ENCODE data around the gene NTN5.
A peak's percentile ranks its signal among the peaks of the same experiment; 100 is the strongest.
"Not testable (repeated sequence)": the region's sequence is repeated elsewhere in the genome, so short reads cannot be mapped to it uniquely, and the experiment has no call there.

Gene NTN5

DNA sequence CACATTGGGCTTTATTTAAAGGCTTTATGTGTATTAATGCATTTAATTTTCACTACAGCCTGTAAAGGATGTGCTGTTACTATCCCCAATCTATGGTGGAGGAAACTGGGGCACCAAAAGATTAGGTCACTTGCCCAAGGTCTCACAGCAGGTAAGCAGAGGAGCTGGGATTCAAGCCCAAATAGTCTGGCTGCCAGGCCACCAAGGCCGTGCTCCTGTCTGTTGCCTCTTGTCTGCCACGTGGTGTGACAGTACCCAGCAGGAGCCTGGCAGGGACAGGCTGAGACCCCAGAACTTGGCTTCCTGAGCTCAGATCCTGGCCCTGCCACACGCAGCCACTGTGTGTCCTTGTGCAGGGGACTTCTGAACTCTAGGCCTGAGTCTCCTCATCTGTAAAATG, 4.5 kb downstream of the NTN5 start:
- no peak for DNase-seq

- DNase-seq, result no peak
Observed at GRCh38 chr19:48665786-48666185, 7.0 kb downstream of the NTN5 start.

DNA sequence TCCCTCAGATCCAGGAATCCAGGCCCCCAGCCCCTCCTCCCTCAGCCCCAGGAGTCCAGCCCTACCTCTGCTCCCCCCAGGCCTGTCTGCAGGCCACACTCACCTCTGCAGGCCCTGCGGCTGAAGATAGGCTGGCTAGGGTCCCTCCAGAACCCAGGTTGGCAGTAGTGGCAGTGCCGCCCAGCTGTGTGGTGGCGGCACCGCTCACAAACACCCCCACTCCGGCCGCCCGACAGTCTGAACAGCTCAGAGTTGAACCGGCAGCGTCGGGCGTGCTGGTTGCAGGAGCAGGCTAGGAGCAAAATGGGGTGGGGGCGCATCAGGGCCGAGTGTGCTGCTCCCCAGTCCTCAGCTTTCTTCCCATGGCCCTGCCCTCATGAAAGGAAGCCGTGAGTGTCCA, 8.3 kb downstream of the NTN5 start:
- no peak for DNase-seq

- DNase-seq, result no peak
Observed at GRCh38 chr19:48663667-48664066, 9.2 kb downstream of the NTN5 start.

- no peak for DNase-seq
Observed at GRCh38 chr19:48661711-48662090, 11.1 kb downstream of the NTN5 start.

DNA sequence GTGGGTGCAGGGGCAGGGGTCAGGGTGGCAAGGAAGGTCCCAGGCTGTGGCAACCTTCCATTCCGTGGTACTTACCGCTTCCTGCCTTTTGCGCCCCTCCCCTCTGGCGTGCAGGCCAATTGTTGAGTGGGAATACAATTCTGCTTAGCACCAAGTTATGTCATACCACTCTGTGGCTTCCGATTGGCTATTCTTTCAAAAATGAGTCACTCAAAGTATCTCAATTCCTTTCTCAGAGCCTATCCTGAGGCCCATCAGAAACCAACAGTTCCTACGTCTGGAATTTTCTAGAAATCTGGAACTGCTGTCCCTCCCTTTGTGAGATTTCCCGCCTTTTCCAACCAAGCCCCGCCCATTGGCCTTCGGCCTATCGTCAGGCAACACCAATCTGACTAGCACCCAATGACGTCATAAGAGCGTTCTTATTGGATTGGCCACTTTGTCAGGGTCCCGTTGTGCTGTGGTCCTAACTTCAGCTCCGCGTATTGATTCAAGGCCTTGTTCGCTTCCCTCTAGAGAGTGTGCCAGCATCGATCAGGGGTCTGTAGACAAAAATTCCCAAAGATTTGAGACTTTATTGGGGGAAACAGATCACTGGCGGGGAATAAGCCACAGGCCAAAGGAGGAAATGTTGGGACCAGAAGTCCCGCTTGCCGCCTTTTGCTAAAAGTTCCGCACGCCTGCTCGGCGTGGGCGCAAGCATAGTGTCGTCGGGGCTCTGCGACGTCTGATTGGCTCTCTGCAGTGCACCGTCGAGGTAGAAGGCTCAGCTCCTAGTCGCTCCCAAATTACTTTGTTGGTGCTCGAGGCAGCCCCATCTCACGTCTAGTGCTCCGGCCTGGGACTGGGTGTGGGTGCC, 11.7 kb downstream of the NTN5 start:
- peak; percentile 80 for DNase-seq

DNA sequence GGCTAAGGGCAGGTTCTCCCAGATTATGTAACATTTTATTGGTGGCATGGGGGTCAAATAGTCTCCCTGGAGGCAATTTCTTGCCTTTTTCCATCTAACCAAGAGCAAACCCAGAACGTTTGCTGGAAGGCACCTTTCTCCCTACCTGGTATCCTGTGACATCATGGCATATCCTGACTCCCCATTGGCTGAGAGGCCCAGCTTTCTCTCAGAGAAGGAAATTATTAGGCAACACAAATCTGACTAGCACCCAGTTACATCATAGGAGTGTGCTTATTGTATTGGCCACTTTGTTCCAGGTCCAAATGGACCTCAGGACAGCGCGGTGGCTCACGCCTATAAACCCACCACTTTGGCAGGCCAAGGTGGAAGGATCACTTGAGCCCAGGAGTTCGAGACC, 13.0 kb downstream of the NTN5 start:
- DNase-seq, result no peak

DNA sequence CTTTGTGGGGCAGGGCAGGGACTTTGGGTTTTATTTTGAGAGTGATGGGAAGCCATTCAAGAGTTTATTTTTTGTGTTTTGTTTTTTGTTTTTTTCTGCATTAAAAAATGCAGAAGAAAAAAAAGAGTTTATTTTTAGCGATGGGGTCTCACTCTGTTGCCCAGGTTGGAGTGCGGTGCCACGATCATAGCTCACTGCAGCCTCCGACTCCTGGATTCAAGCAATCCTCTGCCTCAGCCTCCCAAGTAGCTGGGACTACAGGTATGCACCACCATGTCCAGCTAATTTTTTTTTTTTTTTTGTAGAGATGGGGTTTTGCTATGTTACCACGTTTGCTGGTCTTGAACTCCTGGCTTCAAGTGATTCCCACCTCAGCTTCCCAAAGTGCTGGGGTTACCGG, 14.3 kb downstream of the NTN5 start:
- DNase-seq, result no peak

DNA sequence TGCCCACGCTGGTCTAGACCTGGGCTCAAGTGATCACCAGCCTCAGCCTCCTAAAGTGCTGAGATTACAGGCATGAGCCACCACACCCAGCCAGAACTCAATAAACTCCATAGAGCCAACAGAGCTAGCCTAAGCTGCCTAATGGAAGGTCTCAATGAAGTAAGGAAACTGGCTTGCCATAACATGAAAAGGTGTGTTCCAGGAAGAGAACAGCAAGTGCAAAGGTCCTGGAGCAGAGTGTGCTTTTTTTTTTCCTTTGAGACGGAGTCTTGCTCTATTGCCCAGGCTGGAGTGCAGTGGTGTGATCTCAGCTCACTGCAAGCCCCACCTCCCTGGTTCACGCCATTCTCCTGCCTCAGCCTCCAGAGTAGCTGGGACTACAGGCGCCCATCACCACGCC, 15.0 kb downstream of the NTN5 start:
- DNase-seq, result not testable (repeated sequence)

GRCh38 chr19:48656840-48657474, 15.9 kb downstream of the NTN5 start:
- no peak for DNase-seq

DNA sequence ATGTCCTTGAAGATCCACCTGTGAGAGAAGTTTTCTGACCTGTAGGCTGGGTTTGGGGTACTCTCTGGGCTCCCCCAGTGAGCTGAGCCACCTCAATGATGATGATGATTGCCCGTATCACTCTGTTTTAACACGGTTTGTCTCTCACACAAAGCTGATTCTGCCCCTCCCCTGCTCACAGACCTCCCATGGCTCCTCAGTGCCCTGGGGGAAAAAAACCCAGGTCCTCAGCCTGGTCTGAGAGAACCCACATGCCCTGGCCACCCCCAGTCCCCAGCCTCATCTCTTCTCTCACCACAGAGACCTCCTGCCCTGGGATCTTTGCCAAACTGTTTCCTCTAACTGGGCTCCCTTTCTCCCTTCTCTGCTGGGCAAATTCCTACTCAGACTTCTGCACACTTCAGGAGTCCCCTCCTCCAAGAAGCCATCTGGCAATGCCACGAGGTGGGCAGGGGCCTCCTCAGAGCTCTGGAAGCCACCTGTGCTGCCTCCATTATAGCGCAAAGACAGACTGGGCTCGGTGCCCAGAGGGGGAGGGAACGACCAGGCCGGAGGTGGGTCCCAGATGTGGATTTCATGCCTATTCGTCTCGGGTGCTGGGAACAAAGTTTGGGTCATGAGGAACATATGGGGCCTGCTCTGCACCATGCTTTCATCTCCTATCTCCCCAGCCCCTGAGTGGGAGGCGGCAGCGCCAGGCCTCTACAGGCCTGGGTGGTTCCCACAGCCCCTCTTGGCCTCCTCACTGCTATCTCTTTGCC, 18.3 kb downstream of the NTN5 start:
- DNase-seq, result peak; percentile 91

- no peak for DNase-seq
Observed at GRCh38 chr19:48651683-48652048, 21.2 kb downstream of the NTN5 start.

DNA sequence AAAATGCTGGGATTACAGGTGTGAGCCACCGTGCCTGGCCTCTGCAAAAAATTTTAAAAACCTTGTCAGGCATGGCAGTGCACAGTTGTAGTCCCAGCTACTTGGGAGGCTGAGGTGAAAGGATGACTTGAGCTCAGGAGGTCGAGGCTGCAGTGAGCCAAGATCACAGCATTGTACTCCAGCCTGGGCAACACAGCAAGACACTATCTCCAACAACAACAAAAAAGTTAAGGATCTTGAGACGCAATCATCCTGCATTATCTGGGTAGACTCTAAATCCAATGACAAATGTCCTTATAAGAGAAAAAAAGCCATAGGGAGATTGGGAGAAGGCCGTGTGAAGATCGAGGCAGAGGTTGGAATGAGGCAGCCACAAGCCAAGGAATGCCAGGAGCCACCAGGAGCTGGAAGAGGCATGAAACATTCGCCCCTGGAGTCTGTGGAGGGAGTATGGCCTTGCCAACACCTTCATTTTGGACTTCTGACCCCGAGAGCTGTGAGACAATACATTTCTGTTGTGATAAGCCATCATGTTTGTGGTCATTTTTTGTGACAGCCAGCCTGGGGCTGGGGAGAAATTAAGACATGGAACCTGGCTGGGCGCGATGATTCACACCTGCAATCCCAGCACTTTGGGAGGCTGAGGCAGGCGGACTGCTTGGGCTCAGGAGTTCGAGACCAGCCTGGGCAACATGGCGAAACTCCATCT, 21.7 kb downstream of the NTN5 start:
- no peak for DNase-seq

DNA sequence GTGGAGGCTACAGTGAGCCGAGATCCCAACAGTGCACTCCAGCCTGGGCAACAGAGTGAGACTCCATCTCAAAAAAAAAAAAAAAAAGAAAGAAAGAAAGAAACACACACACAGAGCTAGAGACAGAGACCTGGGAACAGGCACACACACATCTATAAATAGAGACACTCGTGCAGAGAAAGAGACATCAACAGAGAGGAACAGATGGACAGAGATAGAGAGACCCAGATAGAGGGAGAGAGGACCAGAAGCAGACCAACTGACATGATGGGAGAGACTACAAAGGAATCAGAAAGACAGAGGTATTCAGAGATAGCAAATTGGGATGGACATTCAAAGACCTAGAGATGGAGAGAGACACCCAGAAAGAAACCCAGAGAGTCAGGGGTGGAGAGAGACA, 24.7 kb downstream of the NTN5 start:
- no peak for DNase-seq

DNA sequence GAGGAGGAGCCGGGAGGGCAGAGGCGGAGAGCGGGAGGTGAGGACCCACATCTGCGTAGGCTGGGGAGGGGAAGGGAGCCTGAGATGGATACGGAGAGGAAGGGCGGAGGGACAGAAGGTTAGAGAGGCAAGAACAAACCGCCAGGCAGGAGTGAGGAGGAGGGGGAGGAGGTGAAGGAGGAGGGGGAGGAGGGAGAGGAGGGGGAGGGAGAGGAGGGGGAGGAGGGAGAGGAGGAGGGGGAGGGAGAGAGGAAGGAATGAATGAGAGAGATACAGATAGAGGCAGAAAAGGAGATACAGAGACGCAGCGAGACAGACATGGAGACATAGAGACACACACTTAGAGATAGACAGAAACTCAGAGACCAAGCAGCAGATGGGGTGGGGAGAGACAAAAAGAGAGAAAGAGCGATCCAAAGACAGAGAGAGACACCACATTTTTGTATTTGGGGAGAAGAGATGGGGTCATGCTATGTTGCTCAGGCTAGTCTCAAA, 26.0 kb downstream of the NTN5 start:
- no peak for DNase-seq

- DNase-seq, result peak; percentile 88
Observed at GRCh38 chr19:48646001-48646721, 26.7 kb downstream of the NTN5 start, which contains the start of gene CA11. Gene CA11, minus strand, starts transcription at chr19:48646187. Its CDS starts 555 bp downstream, at chr19:48645632.

- no peak for DNase-seq
Observed at GRCh38 chr19:48645620-48646000, 27.2 kb downstream of the NTN5 start.

DNA sequence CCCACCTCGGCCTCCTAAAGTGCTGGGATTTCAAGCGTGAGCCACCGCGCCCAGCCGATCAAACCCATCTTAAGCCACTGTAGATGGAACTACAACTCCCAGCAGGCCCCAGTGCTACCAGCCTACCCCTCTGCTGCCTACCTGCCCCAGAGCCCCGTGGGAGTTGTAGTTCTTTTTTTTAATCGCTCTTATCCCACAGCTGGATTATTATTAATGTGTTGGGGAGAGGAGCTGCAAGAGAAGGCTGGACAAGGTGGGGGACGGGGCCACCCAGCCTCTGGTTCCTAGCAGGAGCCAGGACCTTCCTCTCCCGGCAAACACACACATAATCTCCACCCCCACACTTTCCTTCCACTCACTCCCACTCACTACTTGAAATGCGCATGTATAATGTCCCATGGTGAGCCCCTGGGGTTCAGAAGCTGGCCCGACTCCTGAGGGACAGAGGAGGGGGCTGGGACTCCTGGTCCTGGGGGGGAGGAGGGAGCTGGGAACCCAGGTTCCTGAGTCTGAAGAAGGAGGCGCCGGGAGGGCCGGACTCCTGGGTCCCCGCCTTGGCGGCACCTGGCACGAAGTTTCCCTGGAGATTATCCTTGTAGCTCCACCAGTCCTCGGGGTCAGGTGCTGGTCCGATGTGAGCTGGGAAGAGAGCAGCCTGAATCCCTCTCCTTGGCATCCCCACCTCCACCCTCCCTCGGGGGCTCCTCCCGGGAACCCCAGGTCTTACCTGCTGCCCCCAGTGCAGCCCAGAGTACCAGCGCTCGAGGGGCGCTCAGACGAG, 27.8 kb downstream of the NTN5 start:
- DNase-seq, result peak; percentile 79

DNA sequence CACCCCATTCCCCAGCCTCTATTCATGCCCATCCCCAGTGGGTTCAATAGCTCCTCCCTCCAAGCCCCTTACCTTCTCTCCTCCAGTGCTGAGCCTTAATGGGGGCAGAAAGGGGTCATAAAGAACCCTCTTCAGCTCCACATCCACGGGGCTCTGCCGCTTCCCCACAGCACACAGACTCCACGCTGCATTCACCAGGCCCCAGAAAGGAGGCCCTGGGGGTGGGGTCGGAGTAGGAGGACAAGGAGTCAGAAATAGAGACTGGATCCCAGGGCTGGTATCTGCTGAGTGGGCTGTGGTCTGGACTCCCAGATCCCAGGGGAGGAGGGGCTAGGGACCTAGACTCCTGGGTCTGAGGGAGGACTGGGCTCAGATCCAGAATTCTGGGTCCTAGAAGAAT, 28.5 kb downstream of the NTN5 start:
- no peak for DNase-seq

DNA sequence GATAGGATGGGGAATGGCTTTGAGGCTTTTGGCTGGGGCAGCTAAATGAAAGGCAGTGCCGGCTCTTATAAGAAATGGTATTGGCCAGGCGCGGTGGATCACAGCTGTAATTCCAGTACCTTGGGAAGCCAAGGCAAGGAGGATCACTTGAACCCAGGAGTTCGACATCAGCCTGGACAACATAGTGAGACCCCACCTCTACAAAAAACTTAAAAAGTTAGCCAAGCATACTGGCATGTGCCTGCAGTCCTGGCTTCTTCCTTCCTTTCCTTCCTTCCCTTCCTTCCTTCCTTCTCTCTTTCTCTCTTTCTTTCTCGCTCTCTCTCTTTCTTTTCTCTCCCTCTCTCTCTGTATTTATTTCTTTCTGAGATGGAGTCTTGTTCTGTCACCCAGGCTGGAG, 30.0 kb downstream of the NTN5 start:
- DNase-seq, result no peak

- DNase-seq, result no peak
Observed at GRCh38 chr19:48641850-48642249, 31.0 kb downstream of the NTN5 start.

Measured in RPMI8226 (cell line).